ENCODE results near the gene IFNA13. TPM values are rescaled to one million over a fixed set of nuclear protein-coding genes. Genes with fewer than 3 reads are reported as not detected.

The IFNA13 gene
- total and polyA plus RNA-seq, 2 of the 13 experiments (the other 11 are each of a cell fraction or from before 2014, with no cell fraction given) = not detected

GRCh38 chr9:21334701-21335632 lies 32.9 kb downstream of the IFNA13 start, which contains the start of gene KLHL9 (continued):
- TF ChIP-seq AFF4 (CRISPR knock-in tag; IDR thresholded peaks at IDR 0.05) = peak; percentile 54; the same call in 1 of the 2 replicates
- TF ChIP-seq REL (CRISPR knock-in tag; conservative IDR thresholded peaks at IDR 0.05) = no peak
- TF ChIP-seq ZNF30 (CRISPR knock-in tag; IDR thresholded peaks at IDR 0.05) = no peak
- no peak for TF ChIP-seq ZNF614 (CRISPR knock-in tag; IDR thresholded peaks at IDR 0.05; ENCODE audit: borderline replicate concordance)
- no peak for TF ChIP-seq SSRP1 (CRISPR knock-in tag; IDR thresholded peaks at IDR 0.05)
- peak; percentile 86 for TF ChIP-seq DR1 (CRISPR knock-in tag; IDR thresholded peaks at IDR 0.05)
- TF ChIP-seq CBX1 (IDR thresholded peaks at IDR 0.05; ENCODE audit: low read depth) = no peak
- no peak; the same call in 1 of the 2 replicates for TF ChIP-seq ZNF263 (CRISPR knock-in tag; IDR thresholded peaks at IDR 0.05)
- no peak for TF ChIP-seq TSC22D2 (CRISPR knock-in tag; IDR thresholded peaks at IDR 0.05; ENCODE audit: borderline replicate concordance)
- peak; percentile 98; the same call in 1 of the 2 replicates for TF ChIP-seq SPEN (CRISPR knock-in tag; IDR thresholded peaks at IDR 0.05; ENCODE audit: low read depth)
- no peak for TF ChIP-seq NFIB (CRISPR knock-in tag; IDR thresholded peaks at IDR 0.05; ENCODE audit: borderline replicate concordance)
- TF ChIP-seq FOSL2 (CRISPR knock-in tag; IDR thresholded peaks at IDR 0.05) = peak; percentile 31; the same call in 1 of the 2 replicates
- TF ChIP-seq HMGA1 (CRISPR knock-in tag; conservative IDR thresholded peaks at IDR 0.05) = no peak
- no peak for TF ChIP-seq NFYC (CRISPR knock-in tag; IDR thresholded peaks at IDR 0.05)
- no peak for TF ChIP-seq MAF1 (CRISPR knock-in tag; IDR thresholded peaks at IDR 0.05; ENCODE audit: borderline replicate concordance)
- TF ChIP-seq ZIK1 (CRISPR knock-in tag; IDR thresholded peaks at IDR 0.05; ENCODE audit: borderline replicate concordance, low read depth) = peak; percentile 90; the same call in 1 of the 2 replicates
- TF ChIP-seq ZNF33B (CRISPR knock-in tag; IDR thresholded peaks at IDR 0.05) = peak; percentile 63; the same call in 1 of the 2 replicates
- peak; percentile 33; the same call in 1 of the 2 replicates for TF ChIP-seq PHF21A (CRISPR knock-in tag; IDR thresholded peaks at IDR 0.05)
- TF ChIP-seq ZNF781 (CRISPR knock-in tag; IDR thresholded peaks at IDR 0.05; ENCODE audit: borderline replicate concordance, not compliant biosample characterization) = peak; percentile 90
- 0 out of 2 replicates have a peak, but pooled peaks have one; percentile 12 for TF ChIP-seq PATZ1 (CRISPR knock-in tag; IDR thresholded peaks at IDR 0.05)
- no peak for TF ChIP-seq ZNF7 (CRISPR knock-in tag; IDR thresholded peaks at IDR 0.05)
- TF ChIP-seq ZNF160 (CRISPR knock-in tag; IDR thresholded peaks at IDR 0.05) = 0 out of 2 replicates have a peak, but pooled peaks have one; percentile 50
- no peak for TF ChIP-seq ZNF709 (CRISPR knock-in tag; IDR thresholded peaks at IDR 0.05)
- TF ChIP-seq RFX3 (CRISPR knock-in tag; IDR thresholded peaks at IDR 0.05) = no peak
- TF ChIP-seq CREM (IDR thresholded peaks at IDR 0.05) = no peak
- no peak for TF ChIP-seq CREM (CRISPR knock-in tag; IDR thresholded peaks at IDR 0.05)
